Brain microvascular endothelial cell (primary cell): Measurements from ENCODE around the gene CDK15.
A peak's percentile ranks its signal among the peaks of the same experiment; 100 is the strongest.

ENCODE experiments used
- DNase-seq: peaks from one replicate; pipeline ENCODE4 v3.0.0-alpha.2; 2020
- H3K27ac ChIP-seq: fragments of 250-450 bp; sonication (Bioruptor Pico); 2 replicates; pipeline ENCODE4 v1.5.1; 2020; ENCODE audit warnings: mild to moderate bottlenecking, moderate library complexity
- H3K27me3 ChIP-seq: fragments of 250-450 bp; sonication (Bioruptor Pico); replicated peaks from 2 replicates; pipeline ENCODE4 v1.5.1; 2020; ENCODE audit warnings: mild to moderate bottlenecking
- H3K36me3 ChIP-seq: fragments of 250-450 bp; sonication (Bioruptor Pico); replicated peaks from 2 replicates; pipeline ENCODE4 v1.5.1; 2020; ENCODE audit warnings: mild to moderate bottlenecking
- H3K4me3 ChIP-seq: 2 replicates; pipeline ENCODE4 v1.5.1; 2011; ENCODE audit warnings: low read depth, mild to moderate bottlenecking, control low read depth, low read length, moderate library complexity
- in situ Hi-C: cut with HindIII; loops from 2 replicates; pipeline ENCODE4 v1.10.0; 2017; ENCODE audit warnings: low sequenced_read_pairs, low pct_ligation_motif_present
- TF ChIP-seq, protein P1 (sequence below): IDR thresholded peaks from 2 replicates; pipeline ENCODE4 v1.5.1; 2011; ENCODE audit warnings: low read depth, mild to moderate bottlenecking, moderate library complexity, low read length, control low read depth, inconsistent platforms; ENCODE audit errors: missing control alignments

The CDK15 gene

GRCh38 chr2:201847481-201847880 lies 41.1 kb downstream of the CDK15 start:
- in situ Hi-C loops: no loop called here
- no peak overlapping the region for H3K27ac ChIP-seq

DNA sequence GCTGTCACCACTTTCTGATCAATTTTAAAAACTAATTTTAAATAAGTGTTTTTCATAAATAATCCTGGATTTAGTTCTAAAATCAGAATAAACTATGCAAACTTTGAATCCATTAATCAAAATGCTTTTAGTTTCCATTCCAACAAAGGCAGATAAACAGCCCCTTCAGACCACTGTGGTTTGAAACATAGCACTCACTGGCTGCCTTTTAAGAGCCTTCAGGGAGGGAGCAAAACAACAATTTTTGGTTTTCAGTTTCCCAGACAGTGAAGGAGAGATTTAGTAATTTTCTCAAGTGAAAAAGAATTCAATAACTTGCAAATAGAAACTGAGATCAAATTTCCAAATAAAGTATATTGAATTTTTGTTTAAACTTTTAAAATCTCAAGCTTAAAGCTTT lies 46.1 kb downstream of the CDK15 start:
- in situ Hi-C loops: no loop called here

More at GRCh38 chr2:201847481-201847880, 41.1 kb downstream of the CDK15 start:
- no peak overlapping the region for H3K4me3 ChIP-seq
- no peak for DNase-seq
- H3K36me3 ChIP-seq: no peaks in the 10 kb centered on the region
- H3K27me3 ChIP-seq: no peaks in the 10 kb centered on the region
- TF ChIP-seq, protein P1, sequence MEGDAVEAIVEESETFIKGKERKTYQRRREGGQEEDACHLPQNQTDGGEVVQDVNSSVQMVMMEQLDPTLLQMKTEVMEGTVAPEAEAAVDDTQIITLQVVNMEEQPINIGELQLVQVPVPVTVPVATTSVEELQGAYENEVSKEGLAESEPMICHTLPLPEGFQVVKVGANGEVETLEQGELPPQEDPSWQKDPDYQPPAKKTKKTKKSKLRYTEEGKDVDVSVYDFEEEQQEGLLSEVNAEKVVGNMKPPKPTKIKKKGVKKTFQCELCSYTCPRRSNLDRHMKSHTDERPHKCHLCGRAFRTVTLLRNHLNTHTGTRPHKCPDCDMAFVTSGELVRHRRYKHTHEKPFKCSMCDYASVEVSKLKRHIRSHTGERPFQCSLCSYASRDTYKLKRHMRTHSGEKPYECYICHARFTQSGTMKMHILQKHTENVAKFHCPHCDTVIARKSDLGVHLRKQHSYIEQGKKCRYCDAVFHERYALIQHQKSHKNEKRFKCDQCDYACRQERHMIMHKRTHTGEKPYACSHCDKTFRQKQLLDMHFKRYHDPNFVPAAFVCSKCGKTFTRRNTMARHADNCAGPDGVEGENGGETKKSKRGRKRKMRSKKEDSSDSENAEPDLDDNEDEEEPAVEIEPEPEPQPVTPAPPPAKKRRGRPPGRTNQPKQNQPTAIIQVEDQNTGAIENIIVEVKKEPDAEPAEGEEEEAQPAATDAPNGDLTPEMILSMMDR: no peak

GRCh38 chr2:201852878-201853415 lies 46.6 kb downstream of the CDK15 start:
- TF ChIP-seq, protein P1: no peak
- in situ Hi-C loops: no loop called here
- Histone ChIP-seq H3K36me3 (no peaks in the 10 kb centered on the region), H3K4me3 (no peak overlapping the region), H3K27me3 (no peaks in the 10 kb centered on the region), H3K27ac (peak overlapping the region; percentile 98)
- no peak for DNase-seq

More for the DNA sequence above, 46.1 kb downstream of the CDK15 start:
- DNase-seq: no peak
- H3K27me3 ChIP-seq: no peaks in the 10 kb centered on the region
- H3K36me3 ChIP-seq: no peaks in the 10 kb centered on the region
- TF ChIP-seq, protein P1: no peak
- peak overlapping the region; percentile 98 for H3K27ac ChIP-seq
- H3K4me3 ChIP-seq: no peak overlapping the region

DNA sequence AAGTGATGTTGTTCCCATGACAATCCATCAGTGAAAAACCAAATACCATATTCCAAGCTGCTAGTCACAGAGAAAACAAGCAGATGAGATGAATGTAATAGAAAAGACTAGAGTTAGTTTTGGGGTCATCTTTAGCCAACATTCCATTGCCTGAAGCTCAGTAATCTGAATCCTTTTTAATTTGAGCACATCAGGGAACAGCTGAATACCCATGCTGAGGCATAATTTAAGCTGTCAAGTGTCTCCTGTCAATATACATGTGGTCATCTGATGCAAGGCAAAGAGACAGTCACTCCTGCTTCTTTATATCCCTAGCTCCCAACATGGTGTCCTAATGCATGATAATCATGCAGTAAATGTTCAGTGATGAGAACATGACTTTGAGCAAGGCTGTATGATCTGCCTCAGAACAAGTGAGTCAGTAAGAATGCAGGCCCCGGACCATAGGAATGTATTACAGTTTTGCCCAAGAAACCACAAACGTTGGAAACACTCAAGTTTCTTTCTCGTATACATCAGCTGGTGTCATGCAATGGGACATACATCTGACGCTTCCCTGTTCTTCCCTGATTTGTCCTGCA lies 48.0 kb downstream of the CDK15 start:
- no peaks in the 10 kb centered on the region for H3K27me3 ChIP-seq
- peak overlapping the region; percentile 27 for H3K4me3 ChIP-seq
- in situ Hi-C loops: no loop called here
- H3K27ac ChIP-seq: peak overlapping the region; percentile 98
- peak; percentile 99 for DNase-seq
- H3K36me3 ChIP-seq: no peaks in the 10 kb centered on the region
- TF ChIP-seq, protein P1: no peak

DNA sequence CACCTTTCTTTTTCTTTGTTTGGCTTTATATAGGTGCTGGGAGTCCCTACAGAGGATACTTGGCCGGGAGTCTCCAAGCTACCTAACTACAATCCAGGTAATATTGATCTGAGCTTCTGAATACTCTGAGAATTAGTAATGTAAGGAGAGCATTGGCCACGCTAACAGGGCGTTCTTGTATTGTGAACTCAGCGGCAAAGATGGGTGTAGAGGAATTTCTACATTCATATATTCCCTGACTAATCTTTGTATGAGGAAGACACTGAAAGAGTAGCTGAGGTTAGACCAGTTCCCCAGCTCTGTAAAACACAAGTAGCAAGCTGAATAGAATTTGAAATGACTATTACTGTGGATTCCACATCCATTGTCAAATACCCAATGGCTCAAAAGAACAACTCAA lies 48.5 kb downstream of the CDK15 start:
- Histone ChIP-seq H3K27me3 (no peaks in the 10 kb centered on the region), H3K27ac (peak overlapping the region; percentile 98), H3K4me3 (peak overlapping the region; percentile 27), H3K36me3 (no peaks in the 10 kb centered on the region)
- TF ChIP-seq, protein P1: no peak
- no peak for DNase-seq
- in situ Hi-C loops: no loop called here

DNA sequence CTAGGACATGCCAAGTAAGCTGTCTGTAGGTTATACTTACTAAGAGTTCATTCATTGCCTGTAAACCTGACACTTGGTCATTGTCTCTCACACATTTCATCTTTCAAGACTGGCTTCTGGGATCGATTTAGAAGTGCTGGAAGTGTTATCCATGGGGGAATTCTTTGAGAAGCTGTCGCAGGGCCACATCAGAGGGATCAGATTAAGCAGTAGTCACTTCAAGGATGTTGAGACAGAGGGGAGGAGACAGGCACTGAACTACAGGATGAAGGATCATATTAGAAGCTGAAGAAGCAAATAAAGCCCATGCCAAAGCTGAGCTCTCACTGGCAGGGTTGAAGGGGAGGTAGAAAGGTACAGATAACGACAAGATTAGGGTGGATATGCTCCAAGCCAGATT lies 49.0 kb downstream of the CDK15 start:
- TF ChIP-seq, protein P1: no peak
- no peak for DNase-seq
- in situ Hi-C loops: no loop called here
- peak overlapping the region; percentile 98 for H3K27ac ChIP-seq
- no peak overlapping the region for H3K4me3 ChIP-seq
- H3K36me3 ChIP-seq: no peaks in the 10 kb centered on the region
- no peaks in the 10 kb centered on the region for H3K27me3 ChIP-seq
